ENCODE results near the gene MRPL32.

DNA sequence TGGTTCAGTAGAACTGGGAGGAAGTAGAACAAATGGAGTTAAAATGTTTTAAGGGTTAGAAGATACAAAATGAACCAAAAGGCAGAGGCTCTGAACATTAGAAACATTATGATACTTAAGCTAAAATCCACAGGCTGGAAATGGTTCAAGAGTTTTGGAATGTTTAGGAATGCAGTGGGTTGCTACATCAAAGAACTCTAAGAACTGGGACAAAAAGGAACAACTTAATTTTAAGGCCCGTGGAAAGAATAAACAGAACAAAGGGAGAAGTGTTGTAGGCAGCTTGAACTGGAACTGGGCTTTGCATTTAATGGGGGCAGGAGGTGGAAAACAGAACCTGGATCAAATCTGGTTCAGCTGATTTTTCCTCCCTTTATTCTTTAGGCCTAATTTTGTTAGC, 16.8 kb upstream of the MRPL32 start:
- TF ChIP-seq, protein P1, sequence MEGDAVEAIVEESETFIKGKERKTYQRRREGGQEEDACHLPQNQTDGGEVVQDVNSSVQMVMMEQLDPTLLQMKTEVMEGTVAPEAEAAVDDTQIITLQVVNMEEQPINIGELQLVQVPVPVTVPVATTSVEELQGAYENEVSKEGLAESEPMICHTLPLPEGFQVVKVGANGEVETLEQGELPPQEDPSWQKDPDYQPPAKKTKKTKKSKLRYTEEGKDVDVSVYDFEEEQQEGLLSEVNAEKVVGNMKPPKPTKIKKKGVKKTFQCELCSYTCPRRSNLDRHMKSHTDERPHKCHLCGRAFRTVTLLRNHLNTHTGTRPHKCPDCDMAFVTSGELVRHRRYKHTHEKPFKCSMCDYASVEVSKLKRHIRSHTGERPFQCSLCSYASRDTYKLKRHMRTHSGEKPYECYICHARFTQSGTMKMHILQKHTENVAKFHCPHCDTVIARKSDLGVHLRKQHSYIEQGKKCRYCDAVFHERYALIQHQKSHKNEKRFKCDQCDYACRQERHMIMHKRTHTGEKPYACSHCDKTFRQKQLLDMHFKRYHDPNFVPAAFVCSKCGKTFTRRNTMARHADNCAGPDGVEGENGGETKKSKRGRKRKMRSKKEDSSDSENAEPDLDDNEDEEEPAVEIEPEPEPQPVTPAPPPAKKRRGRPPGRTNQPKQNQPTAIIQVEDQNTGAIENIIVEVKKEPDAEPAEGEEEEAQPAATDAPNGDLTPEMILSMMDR (conservative IDR thresholded peaks at IDR 0.05 in 1 of 2, IDR thresholded peaks at IDR 0.05 in 1 of 2; ENCODE audit: extremely low read depth in 1 of 2, insufficient read depth in 1 of 2, low read depth in 1 of 2, low read length in 2 of 2), result no peak
- no peak for TF ChIP-seq EZH2 (IDR thresholded peaks at IDR 0.05; ENCODE audit: borderline replicate concordance, low read length)

All from mammary epithelial cell (primary cell).